CD8-positive, alpha-beta memory T cell (primary cell): ENCODE results near the gene JUNB. TPM values are rescaled to one million over a fixed set of nuclear protein-coding genes. Genes with fewer than 3 reads are reported as not detected.

Experiments used
- CTCF ChIA-PET: fragments of 350-600 bp; sonication (Branson Sonifier 250); formaldehyde crosslinking; loops from one replicate; lab custom pipeline; 2021; ENCODE audit warnings: antibody characterized with exemption; lab: Charles Lee
- POLR2A ChIA-PET: fragments of 350-600 bp; sonication (Branson Sonifier 250); formaldehyde crosslinking; loops from one replicate; lab custom pipeline; 2021; ENCODE audit warnings: antibody characterized with exemption; lab: Charles Lee
- DNase-seq, 5 donors: peaks; one replicate each; pipeline versions ENCODE4 v3.0.0 to v3.0.0-alpha.2; 2020 to 2022; ENCODE audit warnings: mixed read lengths in 1 of 5
- H3K27ac ChIP-seq: one replicate; pipeline ENCODE4 v1.7.0; 2013; ENCODE audit warnings: low read depth, mild to moderate bottlenecking, low read length, moderate library complexity
- H3K27me3 ChIP-seq: 2 replicates; pipeline ENCODE4 v1.7.0; 2013; ENCODE audit warnings: low read length, mild to moderate bottlenecking; ENCODE audit not compliant: insufficient read depth, poor library complexity, severe bottlenecking
- H3K36me3 ChIP-seq: 2 replicates; pipeline ENCODE4 v1.7.0; 2013; ENCODE audit warnings: mild to moderate bottlenecking, low read length, moderate library complexity; ENCODE audit not compliant: insufficient read depth
- H3K4me1 ChIP-seq: 2 replicates; pipeline ENCODE4 v1.7.0; 2013; ENCODE audit warnings: mild to moderate bottlenecking, low read length, moderate library complexity; ENCODE audit not compliant: insufficient read depth
- H3K4me3 ChIP-seq: 2 replicates; pipeline ENCODE4 v1.7.0; 2013; ENCODE audit warnings: mild to moderate bottlenecking, low read length
- H3K9me3 ChIP-seq: 2 replicates; pipeline ENCODE4 v1.7.0; 2013; ENCODE audit warnings: mild to moderate bottlenecking, low read length
- H3K27ac Mint-ChIP-seq, 8 donors: one replicate each; pipeline ENCODE4 v1.8.0; 2020 to 2021; ENCODE audit warnings: mixed read lengths in 8 of 8, mild to moderate bottlenecking in 6 of 8, inconsistent platforms in 3 of 8, moderate library complexity in 3 of 8
- H3K27me3 Mint-ChIP-seq, 2 donors: one replicate each; pipeline ENCODE4 v1.8.0; 2020 to 2021; ENCODE audit warnings: mixed read lengths in 2 of 2, mild to moderate bottlenecking in 1 of 2, moderate library complexity in 1 of 2
- H3K36me3 Mint-ChIP-seq, 3 donors: one replicate each; pipeline ENCODE4 v1.8.0; 2020 to 2021; ENCODE audit warnings: mixed read lengths in 3 of 3, inconsistent platforms in 1 of 3, mild to moderate bottlenecking in 1 of 3
- H3K4me1 Mint-ChIP-seq, 3 donors: one replicate each; pipeline ENCODE4 v1.8.0; 2020 to 2021; ENCODE audit warnings: mixed read lengths in 3 of 3, inconsistent platforms in 1 of 3, mild to moderate bottlenecking in 1 of 3
- H3K4me3 Mint-ChIP-seq, 7 donors: one replicate each; pipeline ENCODE4 v1.8.0; 2020 to 2021; ENCODE audit warnings: mixed read lengths in 7 of 7, mild to moderate bottlenecking in 6 of 7, moderate library complexity in 4 of 7, inconsistent platforms in 2 of 7
- H3K9me3 Mint-ChIP-seq, 5 donors: one replicate each; pipeline ENCODE4 v1.8.0; 2020 to 2022; ENCODE audit warnings: mixed read lengths in 5 of 5, mild to moderate bottlenecking in 3 of 5, moderate library complexity in 2 of 5, inconsistent platforms in 1 of 5
- polyA plus RNA-seq: library from polyadenylated mRNA; unstranded; fragments of 300-500 nt; fragmentation: Illumina TruSeq; gene quantifications from one replicate; pipeline ENCODE4 v1.2.3, GENCODE V29; 2021
- total RNA-seq, 2 experiments: library from RNA; stranded (reverse); gene quantifications; one replicate each; pipeline ENCODE4 v1.2.3, GENCODE V29; 2021

JUNB gene
- total and polyA plus RNA-seq, 3 experiments from 2014 or later: 249 to 1,529 (median 259) TPM

- CTCF ChIA-PET: no interaction called here
- H3K27ac ChIP-seq: no peak overlapping the region
Measured at GRCh38 chr19:12838886-12839756, 47.8 kb downstream of the JUNB start.

GRCh38 chr19:12840091-12841079 is 49.1 kb downstream of the JUNB start:
- H3K36me3 Mint-ChIP-seq: peaks cover 0 to 1% (median 0%) of the 10 kb centered on the region in 3 donors
- DNase-seq: peak in 3 of 5 donors; percentile 18 to 53 (median 34)
- POLR2A ChIA-PET: no interaction called here
- peaks cover 23 to 40% (median 33%) of the 10 kb centered on the region in 3 donors for H3K4me1 Mint-ChIP-seq
- no peak overlapping the region for H3K4me3 ChIP-seq
- no peak overlapping the region for H3K27ac ChIP-seq
- peaks cover 24% of the 10 kb centered on the region for H3K4me1 ChIP-seq
- H3K27me3 Mint-ChIP-seq: peaks cover 68 to 78% of the 10 kb centered on the region in 2 donors
- H3K27me3 ChIP-seq: peaks cover 64% of the 10 kb centered on the region
- H3K27ac Mint-ChIP-seq: peak overlapping the region in 2 of 8 donors; percentile 6 to 38
- CTCF ChIA-PET: no interaction called here
- H3K9me3 ChIP-seq: no peaks in the 10 kb centered on the region
- no peaks in the 10 kb centered on the region for H3K36me3 ChIP-seq
- H3K9me3 Mint-ChIP-seq: peaks cover 0 to 10% (median 0%) of the 10 kb centered on the region in 5 donors
- peak overlapping the region in 4 of 7 donors; percentile 40 to 70 (median 50) for H3K4me3 Mint-ChIP-seq

More at GRCh38 chr19:12838886-12839756, 47.8 kb downstream of the JUNB start:
- Mint-ChIP-seq H3K27ac (peak overlapping the region in 6 of 8 donors; percentile 24 to 85 (median 58)), H3K27me3 (peaks cover 73 to 79% of the 10 kb centered on the region in 2 donors), H3K4me3 (peak overlapping the region; percentile 57 to 87 (median 76)), H3K9me3 (peaks cover 0 to 14% (median 2%) of the 10 kb centered on the region in 5 donors), H3K4me1 (peaks cover 28 to 45% (median 41%) of the 10 kb centered on the region in 3 donors), H3K36me3 (peaks cover 0 to 1% (median 0%) of the 10 kb centered on the region in 3 donors)
- Histone ChIP-seq H3K9me3 (no peaks in the 10 kb centered on the region), H3K4me1 (peaks cover 24% of the 10 kb centered on the region), H3K27me3 (peaks cover 74% of the 10 kb centered on the region), H3K36me3 (no peaks in the 10 kb centered on the region), H3K4me3 (peak overlapping the region; percentile 14)
- peak in 3 of 5 donors; percentile 24 to 58 (median 25) for DNase-seq
- POLR2A ChIA-PET: no interaction called here

GRCh38 chr19:12841094-12841493 is 49.8 kb downstream of the JUNB start:
- H3K27ac Mint-ChIP-seq: peak overlapping the region in 1 of 8 donors; percentile 6
- peaks cover 0 to 10% (median 0%) of the 10 kb centered on the region in 5 donors for H3K9me3 Mint-ChIP-seq
- peaks cover 23 to 40% (median 33%) of the 10 kb centered on the region in 3 donors for H3K4me1 Mint-ChIP-seq
- H3K27me3 Mint-ChIP-seq: peaks cover 64 to 78% of the 10 kb centered on the region in 2 donors
- peaks cover 57% of the 10 kb centered on the region for H3K27me3 ChIP-seq
- H3K27ac ChIP-seq: no peak overlapping the region
- no peaks in the 10 kb centered on the region for H3K36me3 ChIP-seq
- DNase-seq: no peak
- H3K4me3 Mint-ChIP-seq: peak overlapping the region in 6 of 7 donors; percentile 24 to 61 (median 46)
- no peaks in the 10 kb centered on the region for H3K9me3 ChIP-seq
- ChIA-PET CTCF (no interaction called here), POLR2A (no interaction called here)
- H3K36me3 Mint-ChIP-seq: peaks cover 0 to 1% (median 0%) of the 10 kb centered on the region in 3 donors
- H3K4me3 ChIP-seq: no peak overlapping the region
- peaks cover 24% of the 10 kb centered on the region for H3K4me1 ChIP-seq

- Histone ChIP-seq H3K36me3 (no peaks in the 10 kb centered on the region), H3K4me1 (peaks cover 28% of the 10 kb centered on the region), H3K27ac (no peak overlapping the region), H3K9me3 (no peaks in the 10 kb centered on the region), H3K4me3 (no peak overlapping the region), H3K27me3 (peaks cover 57% of the 10 kb centered on the region)
- Mint-ChIP-seq H3K36me3 (peaks cover 0 to 1% (median 0%) of the 10 kb centered on the region in 3 donors), H3K4me1 (peaks cover 20 to 37% (median 34%) of the 10 kb centered on the region in 3 donors), H3K27me3 (peaks cover 58 to 77% of the 10 kb centered on the region in 2 donors), H3K4me3 (no peak overlapping the region), H3K27ac (no peak overlapping the region), H3K9me3 (peaks cover 0 to 10% (median 0%) of the 10 kb centered on the region in 5 donors)
- no peak for DNase-seq
- POLR2A ChIA-PET: no interaction called here
- CTCF ChIA-PET: no interaction called here
Measured at GRCh38 chr19:12842511-12842910, 51.2 kb downstream of the JUNB start.

Other genes starting within 250 kb of the JUNB start
- 1 to 10 TPM; 7.4 to 8.0 TPM for gene ZNF564, start 240.0 kb upstream of the JUNB start, total RNA-seq
- 16.7 TPM for gene ZNF564, start 240.0 kb upstream of the JUNB start, polyA plus RNA-seq
- 1 to 10 TPM; 8.0 to 8.4 TPM for gene ZNF490, start 180.7 kb upstream of the JUNB start, total RNA-seq
- 6.9 TPM for gene ZNF490, start 180.7 kb upstream of the JUNB start, polyA plus RNA-seq
- 10 to 100 TPM; 23.6 to 23.8 TPM for gene ZNF791, start 180.6 kb upstream of the JUNB start, total RNA-seq
- 21.3 TPM for gene ZNF791, start 180.6 kb upstream of the JUNB start, polyA plus RNA-seq
- 10 to 100 TPM; 83.8 to 85.3 TPM for gene MAN2B1, start 124.7 kb upstream of the JUNB start, total RNA-seq
- 76.4 TPM for gene MAN2B1, start 124.7 kb upstream of the JUNB start, polyA plus RNA-seq
- 10 to 100 TPM; 18.8 to 19.9 TPM for gene WDR83, start 124.7 kb upstream of the JUNB start, total RNA-seq
- gene WDR83, start 124.7 kb upstream of the JUNB start, polyA plus RNA-seq: 13.1 TPM
- 100 to 1,000 TPM; 113 to 116 TPM for gene DHPS, start 109.6 kb upstream of the JUNB start, total RNA-seq
- 91.8 TPM for gene DHPS, start 109.6 kb upstream of the JUNB start, polyA plus RNA-seq
- not detected for gene GNG14, start 103.5 kb upstream of the JUNB start, total RNA-seq
- gene GNG14, start 103.5 kb upstream of the JUNB start, polyA plus RNA-seq: not detected
- gene FBXW9, start 94.9 kb upstream of the JUNB start, total RNA-seq: 1 to 10 TPM; 7.9 to 8.1 TPM
- 5.9 TPM for gene FBXW9, start 94.9 kb upstream of the JUNB start, polyA plus RNA-seq
- 100 to 1,000 TPM; 148 TPM for gene TNPO2, start 67.6 kb upstream of the JUNB start, total RNA-seq
- gene TNPO2, start 67.6 kb upstream of the JUNB start, polyA plus RNA-seq: 3.4 TPM
- gene TRIR, start 56.8 kb upstream of the JUNB start, total RNA-seq: 100 to 1,000 TPM; 243 to 247 TPM
- 248 TPM for gene TRIR, start 56.8 kb upstream of the JUNB start, polyA plus RNA-seq
- gene GET3, start 54.0 kb upstream of the JUNB start, total RNA-seq: 100 to 1,000 TPM in 1 of 2 experiments, 10 to 100 TPM in 1; 96.9 to 101 TPM
- gene GET3, start 54.0 kb upstream of the JUNB start, polyA plus RNA-seq: 72.5 TPM
- gene BEST2, start 39.7 kb upstream of the JUNB start, total RNA-seq: not detected
- gene BEST2, start 39.7 kb upstream of the JUNB start, polyA plus RNA-seq: not detected
- 10 to 100 TPM in 1 of 2 experiments, 1 to 10 TPM in 1; 9.8 to 11.4 TPM for gene HOOK2, start 15.9 kb upstream of the JUNB start, total RNA-seq
- gene HOOK2, start 15.9 kb upstream of the JUNB start, polyA plus RNA-seq: 2.9 TPM
- 100 to 1,000 TPM; 183 to 184 TPM for gene PRDX2, start 10.3 kb downstream of the JUNB start, total RNA-seq
- gene PRDX2, start 10.3 kb downstream of the JUNB start, polyA plus RNA-seq: 257 TPM
- gene THSD8, start 10.6 kb downstream of the JUNB start, total RNA-seq: 10 to 100 TPM; 24.6 to 31.0 TPM
- not detected for gene THSD8, start 10.6 kb downstream of the JUNB start, polyA plus RNA-seq
- 10 to 100 TPM; 51.5 to 62.4 TPM for gene RNASEH2A, start 15.1 kb downstream of the JUNB start, total RNA-seq
- 24.1 TPM for gene RNASEH2A, start 15.1 kb downstream of the JUNB start, polyA plus RNA-seq
- gene RTBDN, start 43.1 kb downstream of the JUNB start, total RNA-seq: not detected
- not detected for gene RTBDN, start 43.1 kb downstream of the JUNB start, polyA plus RNA-seq
- under 1 TPM; 0.24 to 0.38 TPM for gene MAST1, start 47.0 kb downstream of the JUNB start, total RNA-seq
- gene MAST1, start 47.0 kb downstream of the JUNB start, polyA plus RNA-seq: 1.2 TPM
- 10 to 100 TPM; 20.7 to 22.4 TPM for gene DNASE2, start 90.0 kb downstream of the JUNB start, total RNA-seq
- 61.6 TPM for gene DNASE2, start 90.0 kb downstream of the JUNB start, polyA plus RNA-seq
- under 1 TPM; 0.84 to 0.90 TPM for gene KLF1, start 95.7 kb downstream of the JUNB start, total RNA-seq
- not detected for gene KLF1, start 95.7 kb downstream of the JUNB start, polyA plus RNA-seq
- 10 to 100 TPM; 59.4 to 60.1 TPM for gene GCDH, start 99.7 kb downstream of the JUNB start, total RNA-seq
- 19.7 TPM for gene GCDH, start 99.7 kb downstream of the JUNB start, polyA plus RNA-seq
- 1 to 10 TPM; 1.5 to 2.1 TPM for gene SYCE2, start 127.8 kb downstream of the JUNB start, total RNA-seq
- not detected for gene SYCE2, start 127.8 kb downstream of the JUNB start, polyA plus RNA-seq
- gene FARSA, start 142.2 kb downstream of the JUNB start, total RNA-seq: 100 to 1,000 TPM; 188 to 192 TPM
- 64.5 TPM for gene FARSA, start 142.2 kb downstream of the JUNB start, polyA plus RNA-seq
- gene CALR, start 147.1 kb downstream of the JUNB start, total RNA-seq: 100 to 1,000 TPM; 832 to 843 TPM
- gene CALR, start 147.1 kb downstream of the JUNB start, polyA plus RNA-seq: 174 TPM
- 100 to 1,000 TPM; 227 to 230 TPM for gene RAD23A, start 154.4 kb downstream of the JUNB start, total RNA-seq
- 115 TPM for gene RAD23A, start 154.4 kb downstream of the JUNB start, polyA plus RNA-seq
- 10 to 100 TPM; 37.3 to 38.6 TPM for gene GADD45GIP1, start 165.7 kb downstream of the JUNB start, total RNA-seq
- 64.1 TPM for gene GADD45GIP1, start 165.7 kb downstream of the JUNB start, polyA plus RNA-seq
- not detected for gene DAND5, start 178.1 kb downstream of the JUNB start, total RNA-seq
- gene DAND5, start 178.1 kb downstream of the JUNB start, polyA plus RNA-seq: not detected
- gene NFIX, start 204.0 kb downstream of the JUNB start, total RNA-seq: 1 to 10 TPM; 2.3 to 2.8 TPM
- gene NFIX, start 204.0 kb downstream of the JUNB start, polyA plus RNA-seq: 0.94 TPM